IMR-90 (cell line): ENCODE measurements around the gene RBM5. TPM values are rescaled to one million over a fixed set of nuclear protein-coding genes. Genes with fewer than 3 reads are reported as not detected.

Source experiments
- ATAC-seq: fragments of 200-7000 bp; cut with Tn5 transposase; 2 replicates; pipeline ENCODE4 v1.9.1; 2020; ENCODE audit warnings: low read depth, mild to moderate bottlenecking, moderate library complexity
- BruUV-seq: library from RNA; stranded (reverse); fragments of 400-500 nt; replicated peaks from 2 replicates; lab custom pipeline; 2021; lab: Mats Ljungman, UMichigan
- CTCF ChIA-PET: fragments of 300-600 bp; formaldehyde crosslinking; extraction: SDS; loops from one replicate; lab custom pipeline; 2021; ENCODE audit warnings: antibody characterized with exemption; lab: Yijun Ruan, JAX
- POLR2A ChIA-PET: fragments of 300-600 bp; sonication (Branson Sonifier 250); formaldehyde crosslinking; loops from one replicate; lab custom pipeline; 2022; ENCODE audit warnings: antibody characterized with exemption; ENCODE audit not compliant: unreplicated experiment; lab: Charles Lee
- DNase-seq: peaks from one replicate; pipeline ENCODE4 v3.0.0; 2013
- H2AFZ ChIP-seq: replicated peaks from 2 replicates; pipeline ENCODE3; 2013; ENCODE audit warnings: low read length, mild to moderate bottlenecking; ENCODE audit not compliant: poor library complexity
- H2AK5ac ChIP-seq: 2 replicates; pipeline ENCODE4 v1.6.1; 2013; ENCODE audit warnings: low read depth, low read length, inconsistent platforms
- H2AK9ac ChIP-seq: replicated peaks from 2 replicates; pipeline ENCODE3; 2013; ENCODE audit warnings: mild to moderate bottlenecking, low read depth, low read length, moderate library complexity; ENCODE audit not compliant: poor library complexity
- H2BK120ac ChIP-seq: 2 replicates; pipeline ENCODE4 v1.6.1; 2013; ENCODE audit warnings: low read depth, low read length, inconsistent platforms
- H2BK15ac ChIP-seq: 3 replicates; pipeline ENCODE4 v1.6.1; 2013; ENCODE audit warnings: low read depth, low read length, inconsistent platforms
- H2BK20ac ChIP-seq: 2 replicates; pipeline ENCODE4 v1.6.1; 2013; ENCODE audit warnings: low read depth, mild to moderate bottlenecking, inconsistent platforms, low read length, moderate library complexity
- H2BK5ac ChIP-seq: 2 replicates; pipeline ENCODE4 v1.6.1; 2013; ENCODE audit warnings: mild to moderate bottlenecking, low read depth, low read length, inconsistent platforms; ENCODE audit not compliant: poor library complexity, severe bottlenecking
- H3K14ac ChIP-seq: replicated peaks from 2 replicates; pipeline ENCODE4 v1.6.1; 2013; ENCODE audit warnings: low read depth, low read length, inconsistent platforms
- H3K18ac ChIP-seq: 2 replicates; pipeline ENCODE4 v1.6.1; 2013; ENCODE audit warnings: low read depth, low read length, control low read depth
- H3K23ac ChIP-seq: 2 replicates; pipeline ENCODE4 v1.6.1; 2013; ENCODE audit warnings: low read depth, low read length, inconsistent platforms
- H3K27ac ChIP-seq: 2 replicates; pipeline ENCODE4 v1.5.1; 2013; ENCODE audit warnings: mild to moderate bottlenecking, control low read depth, low read length; ENCODE audit not compliant: insufficient read depth
- H3K27me3 ChIP-seq: 2 replicates; pipeline ENCODE4 v1.6.1; 2013; ENCODE audit warnings: low read length; ENCODE audit not compliant: control insufficient read depth, insufficient read depth
- H3K36me3 ChIP-seq: 2 replicates; pipeline ENCODE4 v1.6.1; 2013; ENCODE audit warnings: low read length, mixed read lengths; ENCODE audit not compliant: control insufficient read depth, insufficient read depth
- H3K4ac ChIP-seq: 2 replicates; pipeline ENCODE4 v1.6.1; 2013; ENCODE audit warnings: low read depth, low read length, inconsistent platforms
- H3K4me1 ChIP-seq: 2 replicates; pipeline ENCODE4 v1.6.1; 2013; ENCODE audit warnings: low read length, mixed read lengths; ENCODE audit not compliant: control insufficient read depth, insufficient read depth
- H3K4me2 ChIP-seq: 2 replicates; pipeline ENCODE4 v1.6.1; 2013; ENCODE audit warnings: low read depth, mild to moderate bottlenecking, control low read depth, low read length, moderate library complexity
- H3K4me3 ChIP-seq: 2 replicates; pipeline ENCODE4 v1.5.1; 2013; ENCODE audit warnings: low read depth, mild to moderate bottlenecking, control low read depth, low read length, moderate library complexity; ENCODE audit not compliant: insufficient read depth
- H3K56ac ChIP-seq: 2 replicates; pipeline ENCODE4 v1.6.1; 2013; ENCODE audit warnings: low read length, inconsistent platforms; ENCODE audit not compliant: insufficient read depth; ENCODE audit errors: extremely low read depth
- H3K79me1 ChIP-seq, 2 experiments: 2 replicates each; pipeline ENCODE4 v1.6.1; 2013; ENCODE audit warnings: low read length in 2 of 2, inconsistent platforms in 1 of 2, low read depth in 1 of 2
- H3K9ac ChIP-seq: 2 replicates; pipeline ENCODE4 v1.6.1; 2013; ENCODE audit warnings: low read depth, low read length, control low read depth
- H3K9me1 ChIP-seq: 2 replicates; pipeline ENCODE4 v1.6.1; 2013; ENCODE audit warnings: low read length, inconsistent platforms; ENCODE audit not compliant: insufficient read depth
- H3K9me3 ChIP-seq: 2 replicates; pipeline ENCODE4 v1.6.1; 2013; ENCODE audit warnings: low read length; ENCODE audit not compliant: control insufficient read depth, insufficient read depth
- H4K20me1 ChIP-seq: 2 replicates; pipeline ENCODE4 v1.6.1; 2013; ENCODE audit warnings: low read length, inconsistent platforms; ENCODE audit not compliant: insufficient read depth
- H4K5ac ChIP-seq: 2 replicates; pipeline ENCODE4 v1.6.1; 2013; ENCODE audit warnings: mild to moderate bottlenecking, low read depth, low read length, control low read depth
- H4K8ac ChIP-seq, 2 experiments: 2 replicates each; pipeline ENCODE4 v1.6.1; 2013; ENCODE audit warnings: low read depth in 2 of 2, low read length in 2 of 2, control low read depth in 1 of 2, inconsistent platforms in 1 of 2
- H4K91ac ChIP-seq: 2 replicates; pipeline ENCODE4 v1.6.1; 2013; ENCODE audit warnings: low read depth, low read length, inconsistent platforms; ENCODE audit not compliant: insufficient read depth
- BHLHE40 ChIP-seq: fragments of 150-350 bp; IDR thresholded peaks from 2 replicates; pipeline ENCODE4 v1.6.1; 2016; ENCODE audit warnings: mild to moderate bottlenecking, low read depth, low read length
- CEBPB ChIP-seq: IDR thresholded peaks from 2 replicates; pipeline ENCODE4 v1.6.1; 2012; ENCODE audit warnings: low read depth, low read length, improper control_type of control experiment
- CHD1 ChIP-seq: IDR thresholded peaks from 2 replicates; pipeline ENCODE4 v1.6.1; 2012; ENCODE audit warnings: low read depth, low read length, improper control_type of control experiment
- FOS ChIP-seq: fragments of 150-350 bp; IDR thresholded peaks from 2 replicates; pipeline ENCODE4 v1.6.1; 2016; ENCODE audit warnings: low read depth, low read length
- MAFK ChIP-seq: IDR thresholded peaks from 2 replicates; pipeline ENCODE4 v1.6.1; 2012; ENCODE audit warnings: low read depth, low read length, improper control_type of control experiment
- MAZ ChIP-seq: IDR thresholded peaks from 2 replicates; pipeline ENCODE4 v1.6.1; 2012; ENCODE audit warnings: low read depth, mild to moderate bottlenecking, low read length, improper control_type of control experiment, moderate library complexity, borderline replicate concordance
- MXI1 ChIP-seq: IDR thresholded peaks from 2 replicates; pipeline ENCODE4 v1.6.1; 2012; ENCODE audit warnings: low read depth, mild to moderate bottlenecking, low read length, moderate library complexity, borderline replicate concordance
- NFE2L2 ChIP-seq: fragments of 150-350 bp; IDR thresholded peaks from 2 replicates; pipeline ENCODE4 v1.6.1; 2016; ENCODE audit warnings: low read depth, mild to moderate bottlenecking, low read length
- POLR2A ChIP-seq: IDR thresholded peaks from 2 replicates; pipeline ENCODE4 v1.6.1; 2012; ENCODE audit warnings: mild to moderate bottlenecking, low read depth, low read length
- RAD21 ChIP-seq: IDR thresholded peaks from 2 replicates; pipeline ENCODE4 v1.6.1; 2012; ENCODE audit warnings: low read length, improper control_type of control experiment
- RCOR1 ChIP-seq: IDR thresholded peaks from 2 replicates; pipeline ENCODE4 v1.6.1; 2012; ENCODE audit warnings: mild to moderate bottlenecking, low read length, improper control_type of control experiment; ENCODE audit not compliant: insufficient replicate concordance
- RFX5 ChIP-seq: IDR thresholded peaks from 2 replicates; pipeline ENCODE4 v1.8.0; 2012; ENCODE audit warnings: low read depth, mild to moderate bottlenecking, low read length, moderate library complexity
- SMC3 ChIP-seq: fragments of 150-350 bp; IDR thresholded peaks from 2 replicates; pipeline ENCODE4 v1.6.1; 2016; ENCODE audit warnings: low read depth, mild to moderate bottlenecking, antibody characterized with exemption, low read length, moderate library complexity
- WGBS, 2 experiments: methylation state at CpG; one replicate each; pipeline versions ENCODE4 v1.1.5 to v1.1.7; 2013; ENCODE audit warnings: missing lambda C conversion rate in 2 of 2; ENCODE audit not compliant: insufficient read length in 1 of 2; ENCODE audit errors: extremely low coverage in 2 of 2; 5-methylcytosine and 5-hydroxymethylcytosine counted together
- dilution Hi-C: fragments of 300-500 bp; cut with HindIII; formaldehyde crosslinking; loops from one replicate; pipeline ENCODE4 v1.14.3; 2018; ENCODE audit warnings: low sequenced_read_pairs; ENCODE audit not compliant: unreplicated experiment
- in situ Hi-C: fragments of 300-500 bp; cut with MboI; formaldehyde crosslinking; loops from 3 replicates; pipeline ENCODE4 v1.14.3; 2019; ENCODE audit warnings: low sequenced_read_pairs, inconsistent platforms, mixed read lengths
- intact Hi-C: fragments of 100-400 bp; cut with micrococcal nuclease; formaldehyde crosslinking; loops from 2 replicates; pipeline ENCODE4 v1.10.0; 2022
- polyA plus RNA-seq, 3 experiments: library from polyadenylated mRNA; depleted of rRNA; stranded (reverse); fragments of >200 nt; gene quantifications; 2 replicates each; pipeline ENCODE4 v1.2.3, GENCODE V29; 2012; ENCODE audit warnings: low replicate concordance in 1 of 3
- total RNA-seq: library from RNA; depleted of rRNA; stranded (reverse); fragments of >200 nt; gene quantifications from 2 replicates; pipeline ENCODE4 v1.2.3, GENCODE V29; 2012
- TF ChIP-seq, protein P1 (sequence below): fragments of 150-350 bp; IDR thresholded peaks from 2 replicates; pipeline ENCODE4 v1.6.1; 2017; ENCODE audit warnings: mild to moderate bottlenecking, antibody characterized with exemption, low read length, low read depth
- TF ChIP-seq, protein P2 (sequence below): fragments of 150-350 bp; IDR thresholded peaks from 2 replicates; pipeline ENCODE4 v1.6.1; 2016; ENCODE audit warnings: low read depth, mild to moderate bottlenecking, low read length, moderate library complexity, borderline replicate concordance

The RBM5 gene
- total and polyA plus RNA-seq, 2 of the 4 experiments (the other 2 are of a cell fraction) = 121 to 155 TPM

DNA sequence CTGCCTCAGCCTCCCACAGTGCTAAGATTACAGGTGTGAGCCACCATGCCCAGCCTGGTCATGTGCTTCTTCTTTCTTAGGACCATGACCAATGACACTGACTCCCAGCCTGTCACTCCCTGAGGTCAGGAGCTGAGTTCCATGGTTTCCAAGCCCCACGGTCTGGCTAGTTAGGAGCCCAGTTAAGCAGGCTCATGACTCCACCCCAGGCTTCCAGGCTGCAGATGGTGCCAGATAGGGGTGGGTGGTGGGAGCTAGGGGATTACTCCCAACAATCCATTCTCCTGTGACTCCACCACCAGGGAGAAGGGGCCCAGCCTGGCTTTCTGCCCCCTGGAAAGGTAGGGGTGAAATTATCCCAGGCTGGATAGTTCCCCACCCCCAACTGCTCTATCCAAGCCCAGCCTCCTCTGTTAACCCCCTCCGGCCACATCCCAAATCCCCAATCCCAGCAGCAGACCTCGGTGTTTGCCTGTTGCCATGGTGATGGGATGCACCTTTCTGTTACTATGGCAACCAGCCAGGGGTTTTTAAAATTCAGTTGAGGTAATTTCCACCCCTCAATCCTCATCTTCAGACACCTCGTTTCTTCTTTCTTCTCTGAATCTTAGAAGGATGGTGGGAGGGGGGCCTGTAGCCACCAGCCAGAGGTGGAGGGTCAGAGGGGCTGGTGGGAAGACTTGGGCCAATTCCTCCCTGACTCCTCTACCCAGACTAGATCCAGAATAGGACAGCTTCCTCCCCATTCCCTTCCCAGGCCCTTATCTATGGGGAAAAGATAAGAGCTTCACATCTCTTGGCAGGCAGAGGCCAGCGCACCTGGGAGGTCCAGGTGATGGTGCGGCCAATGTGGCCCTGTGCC, 43.9 kb downstream of the RBM5 start:
- no peak for ATAC-seq
- Histone ChIP-seq H2BK20ac (no peak overlapping the region), H2BK120ac (no peak overlapping the region), H3K23ac (no peak overlapping the region), H3K9ac (no peak overlapping the region), H4K8ac (no peak overlapping the region), H3K4ac (no peak overlapping the region), H4K91ac (no peak overlapping the region), H3K79me1 (no peaks in the 10 kb centered on the region), H3K9me1 (no peaks in the 10 kb centered on the region), H3K18ac (no peak overlapping the region), H2BK5ac (no peak overlapping the region), H3K36me3 (no peaks in the 10 kb centered on the region), H3K14ac (no peak overlapping the region), H3K9me3 (no peaks in the 10 kb centered on the region), H2BK15ac (no peak overlapping the region), H2AK5ac (no peak overlapping the region), H4K5ac (no peak overlapping the region), H2AFZ (peak overlapping the region; percentile 35), H3K4me1 (no peaks in the 10 kb centered on the region), H3K27me3 (peaks cover 14% of the 10 kb centered on the region; the same call in 1 of the 2 replicates), H2AK9ac (no peak overlapping the region), H3K56ac (no peak overlapping the region), H3K4me2 (no peak overlapping the region), H3K27ac (no peak overlapping the region), H3K4me3 (no peak overlapping the region), H4K20me1 (no peaks in the 10 kb centered on the region)
- no TSS peak for BruUV-seq
- TF ChIP-seq, protein P1, sequence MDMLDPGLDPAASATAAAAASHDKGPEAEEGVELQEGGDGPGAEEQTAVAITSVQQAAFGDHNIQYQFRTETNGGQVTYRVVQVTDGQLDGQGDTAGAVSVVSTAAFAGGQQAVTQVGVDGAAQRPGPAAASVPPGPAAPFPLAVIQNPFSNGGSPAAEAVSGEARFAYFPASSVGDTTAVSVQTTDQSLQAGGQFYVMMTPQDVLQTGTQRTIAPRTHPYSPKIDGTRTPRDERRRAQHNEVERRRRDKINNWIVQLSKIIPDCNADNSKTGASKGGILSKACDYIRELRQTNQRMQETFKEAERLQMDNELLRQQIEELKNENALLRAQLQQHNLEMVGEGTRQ = no peak
- TF ChIP-seq RFX5 (no peak), POLR2A (no peak), CEBPB (no peak), FOS (no peak), BHLHE40 (no peak), NFE2L2 (no peak), MXI1 (no peak), RAD21 (no peak), MAFK (no peak), RCOR1 (no peak), CHD1 (no peak), SMC3 (no peak), MAZ (no peak)
- TF ChIP-seq, protein P2, sequence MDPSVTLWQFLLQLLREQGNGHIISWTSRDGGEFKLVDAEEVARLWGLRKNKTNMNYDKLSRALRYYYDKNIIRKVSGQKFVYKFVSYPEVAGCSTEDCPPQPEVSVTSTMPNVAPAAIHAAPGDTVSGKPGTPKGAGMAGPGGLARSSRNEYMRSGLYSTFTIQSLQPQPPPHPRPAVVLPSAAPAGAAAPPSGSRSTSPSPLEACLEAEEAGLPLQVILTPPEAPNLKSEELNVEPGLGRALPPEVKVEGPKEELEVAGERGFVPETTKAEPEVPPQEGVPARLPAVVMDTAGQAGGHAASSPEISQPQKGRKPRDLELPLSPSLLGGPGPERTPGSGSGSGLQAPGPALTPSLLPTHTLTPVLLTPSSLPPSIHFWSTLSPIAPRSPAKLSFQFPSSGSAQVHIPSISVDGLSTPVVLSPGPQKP = no peak
- dilution Hi-C loops = no loop called here
- in situ Hi-C loops = no loop called here
- DNase-seq = no peak
- ChIA-PET CTCF (no interaction called here), POLR2A (no interaction called here)
- intact Hi-C loops = no loop called here
- 40% methylated on average over 1 of the region's 6 CpGs; no CpG with 5 or more reads in 1 of the 2 experiments for WGBS, 2 experiments
